Natural killer cell (primary cell): ENCODE measurements around the gene QTRT2. TPM values are rescaled to one million over a fixed set of nuclear protein-coding genes. Genes with fewer than 3 reads are reported as not detected.

Experiments
- ATAC-seq, 3 donors: fragments of 150-1000 bp in 2 of 3; fragments of 200-7000 bp in 1 of 3; cut with Tn5 transposase; 1 replicate in 1 of 3; 2 replicates in 2 of 3; pipeline ENCODE4 v1.10.0; 2021; ENCODE audit warnings: mild to moderate bottlenecking in 2 of 3, moderate library complexity in 2 of 3
- DNase-seq, 2 donors: peaks; one replicate each; pipeline versions ENCODE4 v3.0.0 to v3.0.0-alpha.2; 2013 to 2021; ENCODE audit warnings: mixed read lengths in 1 of 2
- H3K27ac ChIP-seq: one replicate; pipeline ENCODE4 v1.5.1; 2013; ENCODE audit warnings: mild to moderate bottlenecking, low read length
- H3K27me3 ChIP-seq: one replicate; pipeline ENCODE4 v1.6.1; 2013; ENCODE audit warnings: low read length; ENCODE audit not compliant: control insufficient read depth, insufficient read depth
- H3K36me3 ChIP-seq: one replicate; pipeline ENCODE4 v1.6.1; 2013; ENCODE audit warnings: low read length; ENCODE audit not compliant: control insufficient read depth, insufficient read depth
- H3K4me1 ChIP-seq: one replicate; pipeline ENCODE4 v1.6.1; 2013; ENCODE audit warnings: low read length; ENCODE audit not compliant: control insufficient read depth, insufficient read depth
- H3K4me3 ChIP-seq: one replicate; pipeline ENCODE4 v1.5.1; 2013; ENCODE audit warnings: low read length
- H3K9me3 ChIP-seq: one replicate; pipeline ENCODE4 v1.6.1; 2013; ENCODE audit warnings: low read length; ENCODE audit not compliant: control insufficient read depth, insufficient read depth
- H3K27ac Mint-ChIP-seq, 2 donors: one replicate each; pipeline ENCODE4 v1.8.0; 2022; ENCODE audit warnings: mild to moderate bottlenecking in 2 of 2, mixed read lengths in 2 of 2, moderate library complexity in 1 of 2
- H3K27me3 Mint-ChIP-seq, 2 donors: one replicate each; pipeline ENCODE4 v1.8.0; 2022; ENCODE audit warnings: low read depth in 2 of 2, mixed read lengths in 2 of 2
- H3K36me3 Mint-ChIP-seq: one replicate; pipeline ENCODE4 v1.8.0; 2022; ENCODE audit warnings: mixed read lengths
- H3K4me1 Mint-ChIP-seq, 2 donors: one replicate each; pipeline ENCODE4 v1.8.0; 2022; ENCODE audit warnings: mixed read lengths in 2 of 2
- H3K4me3 Mint-ChIP-seq: one replicate; pipeline ENCODE4 v1.8.0; 2022; ENCODE audit warnings: mild to moderate bottlenecking, moderate library complexity, mixed read lengths
- H3K9me3 Mint-ChIP-seq, 2 donors: one replicate each; pipeline ENCODE4 v1.8.0; 2022; ENCODE audit warnings: mixed read lengths in 2 of 2
- CTCF ChIP-seq: fragments of 200-600 bp; IDR thresholded peaks from one replicate; pipeline ENCODE4 v1.8.0; 2022; ENCODE audit warnings: antibody characterized with exemption
- WGBS: methylation state at CpG from one replicate; pipeline ENCODE4 v1.1.7; 2013; ENCODE audit warnings: missing lambda C conversion rate; ENCODE audit not compliant: insufficient coverage; 5-methylcytosine and 5-hydroxymethylcytosine counted together
- intact Hi-C: fragments of 100-400 bp; cut with micrococcal nuclease; formaldehyde crosslinking; loops from one replicate; pipeline ENCODE4 v1.14.2; 2022
- total RNA-seq, 4 donors: library from RNA; stranded (reverse); fragments of 120-200 nt in 1 of 4; gene quantifications; one replicate each; pipeline versions ENCODE4 v1.2.3 to v1.2.4, GENCODE V29; 2013 to 2022

The QTRT2 gene
- total RNA-seq = 10 to 100 TPM; 30.1 to 33.4 (median 30.5) TPM
- 49.4 TPM for total RNA-seq (2013)

- no peaks in the 10 kb centered on the region for H3K36me3 Mint-ChIP-seq
- H3K27me3 Mint-ChIP-seq = no peaks in the 10 kb centered on the region
- peak within 1 kb of the TSS; percentile 98 for H3K4me3 Mint-ChIP-seq
- peak within 1 kb of the TSS; percentile 82 for H3K4me3 ChIP-seq
- 0% methylated on average over 49 of the region's 49 CpGs for WGBS
- H3K9me3 ChIP-seq = no peaks in the 10 kb centered on the region
- ATAC-seq (peak; percentile 94 to 98 (median 96)), DNase-seq (peak; percentile 97 to 100)
- peaks cover 38 to 47% of the 10 kb centered on the region in 2 donors for H3K4me1 Mint-ChIP-seq
- no peaks in the 10 kb centered on the region for H3K27me3 ChIP-seq
- H3K27ac ChIP-seq = peak within 1 kb of the TSS; percentile 69
- intact Hi-C loops = loop anchor here (1.0 to 10.0 kb wide), 6 partner anchors 158 to 1494 kb away; partner anchors contain the start of genes ATG3, ATP6V1A, GRAMD1C and SLC35A5
- H3K9me3 Mint-ChIP-seq = no peaks in the 10 kb centered on the region
- H3K27ac Mint-ChIP-seq = peak within 1 kb of the TSS; percentile 95 to 96
- peaks cover 3% of the 10 kb centered on the region for H3K36me3 ChIP-seq
- H3K4me1 ChIP-seq = peaks cover 6% of the 10 kb centered on the region
- no peak for TF ChIP-seq CTCF
Observed at GRCh38 chr3:114056130-114057010, at the start of gene QTRT2, which contains the start of gene CCDC191. TSS of gene QTRT2 (plus strand) at chr3:114056737. CDS start at chr3:114065258, 8,521 bp downstream. TSS of gene CCDC191 (minus strand) at chr3:114056526. CDS start at chr3:114056466, 60 bp downstream.

GRCh38 chr3:114011059-114011797 is 45.3 kb upstream of the QTRT2 start:
- Histone ChIP-seq H3K4me1 (no peaks in the 10 kb centered on the region), H3K4me3 (no peak overlapping the region), H3K27ac (peak overlapping the region; percentile 56), H3K27me3 (no peaks in the 10 kb centered on the region), H3K36me3 (no peaks in the 10 kb centered on the region), H3K9me3 (no peaks in the 10 kb centered on the region)
- 100% methylated on average over 1 of the region's 2 CpGs for WGBS
- Mint-ChIP-seq H3K4me1 (no peaks in the 10 kb centered on the region), H3K4me3 (no peak overlapping the region), H3K27me3 (no peaks in the 10 kb centered on the region), H3K9me3 (no peaks in the 10 kb centered on the region), H3K27ac (no peak overlapping the region), H3K36me3 (no peaks in the 10 kb centered on the region)
- DNase-seq = no peak
- intact Hi-C loops = no loop called here
- no peak for TF ChIP-seq CTCF
- ATAC-seq = no peak

- no peaks in the 10 kb centered on the region for H3K4me1 Mint-ChIP-seq
- WGBS = 88% methylated on average over 7 of the region's 7 CpGs
- Histone ChIP-seq H3K9me3 (no peaks in the 10 kb centered on the region), H3K27me3 (no peaks in the 10 kb centered on the region), H3K27ac (no peak overlapping the region), H3K4me3 (no peak overlapping the region), H3K4me1 (no peaks in the 10 kb centered on the region), H3K36me3 (no peaks in the 10 kb centered on the region)
- ATAC-seq (no peak), DNase-seq (no peak)
- no peak overlapping the region for H3K27ac Mint-ChIP-seq
- no peak overlapping the region for H3K4me3 Mint-ChIP-seq
- TF ChIP-seq CTCF = no peak
- no peaks in the 10 kb centered on the region for H3K36me3 Mint-ChIP-seq
- H3K27me3 Mint-ChIP-seq = no peaks in the 10 kb centered on the region
- intact Hi-C loops = no loop called here
- no peaks in the 10 kb centered on the region for H3K9me3 Mint-ChIP-seq
Observed at GRCh38 chr3:114014211-114014610, 42.3 kb upstream of the QTRT2 start.
